Transverse colon (tissue), 4 donors: ENCODE results near the gene SPA17. TPM values are rescaled to one million over a fixed set of nuclear protein-coding genes. Genes with fewer than 3 reads are reported as not detected.

Experiments used
- DNase-seq: peaks from one replicate; pipeline ENCODE4 v3.0.0-alpha.2; 2019
- H3K27ac ChIP-seq, 4 donors: fragments of 200-600 bp; sonication (generic); 2 replicates each; pipeline ENCODE4 v1.5.1; 2016 to 2018; ENCODE audit warnings: inconsistent platforms in 4 of 4
- H3K27me3 ChIP-seq: fragments of 200-600 bp; sonication (generic); 2 replicates; pipeline ENCODE4 v1.5.1; 2017; ENCODE audit warnings: inconsistent platforms
- H3K36me3 ChIP-seq, 4 donors: fragments of 200-600 bp; sonication (generic); 2 replicates each; pipeline ENCODE4 v1.5.1; 2017 to 2019; ENCODE audit warnings: inconsistent platforms in 4 of 4
- H3K4me1 ChIP-seq, 4 donors: fragments of 200-600 bp; sonication (generic); 2 replicates each; pipeline ENCODE4 v1.5.1; 2017 to 2020; ENCODE audit warnings: inconsistent platforms in 4 of 4
- H3K4me3 ChIP-seq, 4 donors: fragments of 200-600 bp; sonication (generic); 1 replicate in 1 of 4; 2 replicates in 3 of 4; pipeline versions ENCODE4 v1.5.1 to v1.6.1; 2017 to 2019; ENCODE audit warnings: inconsistent platforms in 4 of 4
- H3K9me3 ChIP-seq, 2 donors: fragments of 200-600 bp; sonication (generic); 2 replicates each; pipeline ENCODE4 v1.5.1; 2017 to 2019; ENCODE audit warnings: inconsistent platforms in 2 of 2
- EP300 ChIP-seq: sonication (generic); formaldehyde crosslinking; IDR thresholded peaks from one replicate; pipeline ENCODE4 v1.6.1; 2017; ENCODE audit warnings: antibody characterized with exemption, low read depth
- POLR2A ChIP-seq: fragments of 450-650 bp; IDR thresholded peaks from one replicate; pipeline ENCODE4 v1.6.1; 2016; ENCODE audit warnings: antibody characterized with exemption, mild to moderate bottlenecking, moderate library complexity
- POLR2AphosphoS5 ChIP-seq, 3 donors: sonication (generic); formaldehyde crosslinking; IDR thresholded peaks; one replicate each; pipeline ENCODE4 v1.6.1; 2016; ENCODE audit warnings: antibody characterized with exemption in 3 of 3
- WGBS, 2 donors: methylation state at CpG; one replicate each; pipeline ENCODE4 v1.1.5; 2018; ENCODE audit warnings: low coverage in 1 of 2; 5-methylcytosine and 5-hydroxymethylcytosine counted together
- in situ Hi-C, 4 donors: fragments of 200-750 bp; cut with MboI; loops; one replicate each; pipeline versions ENCODE4 v1.15.0 to v1.15.1; 2017; ENCODE audit warnings: low sequenced_read_pairs in 3 of 4, low pct_ligation_motif_present in 1 of 4, low pct_unique_long_range_greater_than_20kb in 1 of 4
- intact Hi-C: fragments of 100-400 bp; cut with DNase I; formaldehyde crosslinking; loops from one replicate; pipeline ENCODE4 v1.15.1; 2023; ENCODE audit warnings: low total_unique reads
- total RNA-seq, 4 donors: library from RNA; depleted of rRNA; stranded (reverse); fragments of >200 nt; gene quantifications; one replicate each; pipeline ENCODE4 v1.1.0, GENCODE V29; 2016
- TF ChIP-seq, protein P1 (sequence below), 5 experiments: fragments of 200-600 bp in 3 of 5; fragments of 450-650 bp in 2 of 5; sonication (generic) in 3 of 5; IDR thresholded peaks; 1 replicate in 2 of 5; 2 replicates in 3 of 5; pipeline ENCODE4 v1.5.1; 2016 to 2017; ENCODE audit warnings: antibody characterized with exemption in 5 of 5, inconsistent platforms in 3 of 5, mild to moderate bottlenecking in 2 of 5, moderate library complexity in 1 of 5

The SPA17 gene
- total RNA-seq, 4 donors from 2014 or later: 1.6 to 9.0 (median 6.1) TPM

DNA sequence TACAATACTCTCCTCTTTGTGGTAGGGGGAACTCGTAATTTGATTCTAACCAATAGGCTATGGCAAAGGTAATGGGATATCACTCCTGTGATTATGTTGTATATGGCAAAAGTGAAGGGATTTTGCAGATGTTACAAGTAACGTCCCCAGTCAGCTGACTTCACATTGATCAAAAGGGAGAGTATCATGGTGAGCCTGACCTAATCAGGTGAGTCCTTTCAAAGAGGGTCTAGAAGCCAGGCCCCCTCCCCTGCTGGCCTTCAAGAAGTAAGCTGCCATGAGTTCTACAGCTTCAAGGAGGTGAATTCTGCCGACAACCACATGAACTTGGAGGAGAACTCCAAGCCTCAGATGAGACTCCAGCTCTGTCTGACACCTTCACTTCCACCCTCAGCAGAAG, 31.1 kb upstream of the SPA17 start:
- Histone ChIP-seq H3K27ac (no peak overlapping the region), H3K36me3 (peaks cover 0 to 7% (median 2%) of the 10 kb centered on the region in 4 donors), H3K9me3 (no peaks in the 10 kb centered on the region), H3K4me3 (no peak overlapping the region), H3K4me1 (peaks cover 0 to 5% (median 2%) of the 10 kb centered on the region in 4 donors), H3K27me3 (no peaks in the 10 kb centered on the region)
- DNase-seq: no peak
- TF ChIP-seq, protein P1, sequence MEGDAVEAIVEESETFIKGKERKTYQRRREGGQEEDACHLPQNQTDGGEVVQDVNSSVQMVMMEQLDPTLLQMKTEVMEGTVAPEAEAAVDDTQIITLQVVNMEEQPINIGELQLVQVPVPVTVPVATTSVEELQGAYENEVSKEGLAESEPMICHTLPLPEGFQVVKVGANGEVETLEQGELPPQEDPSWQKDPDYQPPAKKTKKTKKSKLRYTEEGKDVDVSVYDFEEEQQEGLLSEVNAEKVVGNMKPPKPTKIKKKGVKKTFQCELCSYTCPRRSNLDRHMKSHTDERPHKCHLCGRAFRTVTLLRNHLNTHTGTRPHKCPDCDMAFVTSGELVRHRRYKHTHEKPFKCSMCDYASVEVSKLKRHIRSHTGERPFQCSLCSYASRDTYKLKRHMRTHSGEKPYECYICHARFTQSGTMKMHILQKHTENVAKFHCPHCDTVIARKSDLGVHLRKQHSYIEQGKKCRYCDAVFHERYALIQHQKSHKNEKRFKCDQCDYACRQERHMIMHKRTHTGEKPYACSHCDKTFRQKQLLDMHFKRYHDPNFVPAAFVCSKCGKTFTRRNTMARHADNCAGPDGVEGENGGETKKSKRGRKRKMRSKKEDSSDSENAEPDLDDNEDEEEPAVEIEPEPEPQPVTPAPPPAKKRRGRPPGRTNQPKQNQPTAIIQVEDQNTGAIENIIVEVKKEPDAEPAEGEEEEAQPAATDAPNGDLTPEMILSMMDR (IDR thresholded peaks at IDR 0.05): no peak
- TF ChIP-seq POLR2AphosphoS5 (IDR thresholded peaks at IDR 0.05) (no peak), EP300 (no peak), POLR2A (no peak)
- WGBS, 2 donors: 93 to 100% methylated on average over 1 to 3 of the region's 3 CpGs
- in situ Hi-C loops (no loop called here), intact Hi-C loops (no loop called here)

GRCh38 chr11:124643042-124643604, 30.6 kb upstream of the SPA17 start:
- TF ChIP-seq, protein P1 (IDR thresholded peaks at IDR 0.05): no peak
- no peak for TF ChIP-seq EP300
- TF ChIP-seq POLR2A: no peak
- TF ChIP-seq POLR2AphosphoS5 (IDR thresholded peaks at IDR 0.05): no peak
- Histone ChIP-seq H3K4me3 (no peak overlapping the region), H3K36me3 (peaks cover 0 to 7% (median 2%) of the 10 kb centered on the region in 4 donors), H3K4me1 (peaks cover 0 to 5% (median 2%) of the 10 kb centered on the region in 4 donors), H3K27ac (no peak overlapping the region), H3K27me3 (no peaks in the 10 kb centered on the region), H3K9me3 (no peaks in the 10 kb centered on the region)
- DNase-seq: no peak
- intact Hi-C loops (no loop called here), in situ Hi-C loops (no loop called here)
- 76 to 92% methylated on average over 9 to 10 of the region's 10 CpGs for WGBS, 2 donors

DNA sequence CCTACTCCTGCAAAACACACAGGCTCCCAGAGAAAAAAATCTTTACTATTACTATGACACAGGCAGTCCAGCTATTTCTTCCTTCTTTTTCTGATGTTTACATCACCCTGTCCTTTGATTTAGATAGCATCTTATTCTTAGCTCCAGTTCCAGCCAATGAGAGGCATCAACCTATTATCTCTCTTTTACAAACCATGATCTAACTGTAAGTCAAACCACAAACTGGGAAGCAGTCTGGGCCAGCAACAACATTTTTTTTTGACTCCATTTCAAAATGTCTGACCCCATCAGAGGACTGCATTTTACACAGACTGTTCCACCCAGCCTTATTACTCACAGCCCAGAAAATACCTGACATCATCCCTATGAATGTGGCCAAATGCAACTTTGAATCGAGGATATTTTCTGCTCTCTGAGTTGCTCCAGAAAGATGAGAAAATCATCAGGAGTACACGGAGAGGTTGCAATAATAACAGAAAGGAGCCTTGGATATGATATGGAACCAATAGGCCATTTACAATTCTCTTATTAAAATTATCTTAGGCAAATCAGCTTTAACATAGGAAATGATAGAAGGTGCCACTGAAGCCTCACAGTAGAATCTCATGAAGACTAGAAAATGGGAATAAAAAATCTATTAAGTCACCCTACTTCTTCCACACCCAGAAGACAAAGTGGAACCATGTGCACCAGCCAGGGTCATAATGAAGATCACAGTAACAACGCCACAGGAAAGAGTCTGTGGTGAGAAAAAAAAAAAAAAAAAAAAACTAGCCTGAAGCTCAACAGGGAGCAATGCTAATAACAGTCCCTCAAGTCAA, 29.9 kb upstream of the SPA17 start:
- intact Hi-C loops (no loop called here), in situ Hi-C loops (no loop called here)
- Histone ChIP-seq H3K9me3 (no peaks in the 10 kb centered on the region), H3K36me3 (peaks cover 0 to 7% (median 2%) of the 10 kb centered on the region in 4 donors), H3K4me3 (no peak overlapping the region), H3K27ac (no peak overlapping the region), H3K4me1 (peaks cover 0 to 5% (median 2%) of the 10 kb centered on the region in 4 donors), H3K27me3 (no peaks in the 10 kb centered on the region)
- no peak for TF ChIP-seq POLR2A
- TF ChIP-seq, protein P1 (IDR thresholded peaks at IDR 0.05): no peak
- TF ChIP-seq POLR2AphosphoS5 (IDR thresholded peaks at IDR 0.05): no peak
- TF ChIP-seq EP300: no peak
- no peak for DNase-seq
- WGBS, 2 donors: 49 to 53% methylated on average over 3 of the region's 3 CpGs

DNA sequence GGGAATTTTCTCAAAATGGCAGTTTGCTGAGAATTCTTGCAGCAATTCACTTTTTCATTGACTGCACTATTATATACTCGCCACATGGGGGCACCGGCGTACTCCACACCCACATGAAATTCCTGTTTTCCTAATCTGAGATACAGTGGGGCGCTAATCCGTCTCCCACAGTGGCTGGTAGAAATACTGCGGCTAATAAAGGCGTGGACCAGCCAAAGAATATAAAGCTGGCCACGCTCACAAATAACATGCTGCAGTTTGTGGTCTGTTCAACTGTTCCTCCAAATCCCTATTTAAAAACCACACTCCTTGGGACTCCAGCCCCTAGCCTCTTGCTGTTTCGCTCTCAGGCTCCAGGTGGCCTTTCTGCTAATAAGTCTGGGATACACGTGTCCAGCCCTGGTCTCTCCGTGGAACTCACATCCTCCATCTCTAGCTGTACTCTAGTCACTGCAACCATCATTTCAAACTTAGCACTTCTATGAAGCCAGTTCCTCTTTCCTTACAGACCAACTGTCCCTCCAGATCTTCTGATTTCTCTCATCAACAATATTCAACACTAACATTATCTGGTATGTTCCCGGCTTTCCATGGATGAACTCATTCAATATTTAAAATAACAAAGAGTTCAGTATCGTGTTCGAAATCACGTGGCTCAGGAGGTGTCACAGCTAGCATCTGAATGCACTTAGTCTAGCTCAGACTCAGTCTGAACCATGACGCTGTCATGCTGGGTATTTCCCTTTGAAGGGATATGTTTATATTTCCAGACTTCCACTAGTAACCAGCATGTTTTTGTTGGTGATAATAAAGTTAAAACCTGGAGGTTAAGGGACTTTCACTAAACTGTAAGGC, 29.1 kb upstream of the SPA17 start:
- Histone ChIP-seq H3K27ac (no peak overlapping the region), H3K9me3 (no peaks in the 10 kb centered on the region), H3K4me3 (no peak overlapping the region), H3K36me3 (peaks cover 0 to 3% (median under 1%) of the 10 kb centered on the region in 4 donors), H3K4me1 (peaks cover 0 to 5% (median 2%) of the 10 kb centered on the region in 4 donors), H3K27me3 (no peaks in the 10 kb centered on the region)
- in situ Hi-C loops: no loop called here
- intact Hi-C loops: no loop called here
- peak; percentile 46 for DNase-seq
- TF ChIP-seq, protein P1 (IDR thresholded peaks at IDR 0.05): peak; percentile 81 to 85 (median 82)
- TF ChIP-seq POLR2A (no peak), POLR2AphosphoS5 (IDR thresholded peaks at IDR 0.05) (no peak), EP300 (no peak)
- WGBS, 2 donors: 28% methylated on average over 15 to 16 of the region's 16 CpGs
